ENCODE data around the gene C1QTNF5. TPM values are rescaled to one million over a fixed set of nuclear protein-coding genes. Genes with fewer than 3 reads are reported as not detected.
A peak's percentile ranks its signal among the peaks of the same experiment; 100 is the strongest.

Gene C1QTNF5
- total RNA-seq, 4 donors from 2014 or later, result 5.3 to 18.8 (median 10.3) TPM

DNA sequence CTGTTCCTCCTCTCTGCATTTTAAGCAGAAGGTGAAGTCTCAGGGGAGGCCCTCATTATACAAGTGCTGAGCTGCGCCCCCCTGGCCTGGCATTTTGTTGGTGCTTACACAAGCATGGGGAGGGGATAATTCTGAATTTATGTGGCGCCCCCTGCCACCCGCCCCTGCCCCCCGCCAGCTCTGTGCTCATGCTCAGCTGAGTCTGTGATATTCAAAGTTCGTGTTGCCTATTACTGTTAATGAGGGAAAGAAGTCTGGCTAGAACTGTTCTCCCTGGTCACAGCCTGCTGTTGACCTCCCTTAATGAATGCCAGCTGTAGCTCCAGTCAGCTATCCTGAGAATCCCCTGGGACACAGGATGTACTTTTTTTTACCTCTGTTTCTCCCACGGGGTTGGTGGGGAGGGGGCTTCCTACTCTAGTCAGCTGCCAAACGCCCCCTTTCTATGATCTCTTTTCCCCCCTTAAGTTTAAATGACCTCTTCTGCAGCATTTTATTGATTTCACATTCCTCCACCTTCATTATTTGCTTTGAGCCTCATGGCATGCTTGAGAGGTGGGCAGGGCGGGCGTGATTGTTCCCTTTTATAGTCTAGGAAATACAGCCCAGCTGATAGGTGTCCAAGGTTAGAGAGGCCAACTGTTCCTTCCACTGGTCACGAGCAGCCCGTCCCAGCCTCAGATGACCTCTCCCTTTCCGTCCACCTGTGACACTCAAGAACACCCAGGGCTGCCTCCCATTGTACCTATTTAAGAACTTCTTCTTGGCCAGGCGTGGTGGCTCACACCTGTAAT lies 28.6 kb upstream of the C1QTNF5 start:
- Histone ChIP-seq H3K4me1 (peaks cover 54 to 98% (median 70%) of the 10 kb centered on the region in 3 donors), H3K27ac (peak overlapping the region; percentile 74 to 95 (median 88)), H3K36me3 (no peaks in the 10 kb centered on the region), H3K27me3 (peaks cover 0 to 25% (median 0%) of the 10 kb centered on the region in 4 donors), H3K9me3 (no peaks in the 10 kb centered on the region), H3K4me3 (peak overlapping the region in 2 of 4 donors; percentile 3 to 22)
- whole genome bisulfite sequencing, 2 donors, result 54 to 71% methylated on average over 7 to 11 of the region's 13 CpGs
- TF ChIP-seq, protein P1, sequence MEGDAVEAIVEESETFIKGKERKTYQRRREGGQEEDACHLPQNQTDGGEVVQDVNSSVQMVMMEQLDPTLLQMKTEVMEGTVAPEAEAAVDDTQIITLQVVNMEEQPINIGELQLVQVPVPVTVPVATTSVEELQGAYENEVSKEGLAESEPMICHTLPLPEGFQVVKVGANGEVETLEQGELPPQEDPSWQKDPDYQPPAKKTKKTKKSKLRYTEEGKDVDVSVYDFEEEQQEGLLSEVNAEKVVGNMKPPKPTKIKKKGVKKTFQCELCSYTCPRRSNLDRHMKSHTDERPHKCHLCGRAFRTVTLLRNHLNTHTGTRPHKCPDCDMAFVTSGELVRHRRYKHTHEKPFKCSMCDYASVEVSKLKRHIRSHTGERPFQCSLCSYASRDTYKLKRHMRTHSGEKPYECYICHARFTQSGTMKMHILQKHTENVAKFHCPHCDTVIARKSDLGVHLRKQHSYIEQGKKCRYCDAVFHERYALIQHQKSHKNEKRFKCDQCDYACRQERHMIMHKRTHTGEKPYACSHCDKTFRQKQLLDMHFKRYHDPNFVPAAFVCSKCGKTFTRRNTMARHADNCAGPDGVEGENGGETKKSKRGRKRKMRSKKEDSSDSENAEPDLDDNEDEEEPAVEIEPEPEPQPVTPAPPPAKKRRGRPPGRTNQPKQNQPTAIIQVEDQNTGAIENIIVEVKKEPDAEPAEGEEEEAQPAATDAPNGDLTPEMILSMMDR (IDR thresholded peaks at IDR 0.05), result no peak
- TF ChIP-seq POLR2A (IDR thresholded peaks at IDR 0.05), result no peak
- no peak for DNase-seq
- intact Hi-C loops (cut with DNase I), result no loop called here

DNA sequence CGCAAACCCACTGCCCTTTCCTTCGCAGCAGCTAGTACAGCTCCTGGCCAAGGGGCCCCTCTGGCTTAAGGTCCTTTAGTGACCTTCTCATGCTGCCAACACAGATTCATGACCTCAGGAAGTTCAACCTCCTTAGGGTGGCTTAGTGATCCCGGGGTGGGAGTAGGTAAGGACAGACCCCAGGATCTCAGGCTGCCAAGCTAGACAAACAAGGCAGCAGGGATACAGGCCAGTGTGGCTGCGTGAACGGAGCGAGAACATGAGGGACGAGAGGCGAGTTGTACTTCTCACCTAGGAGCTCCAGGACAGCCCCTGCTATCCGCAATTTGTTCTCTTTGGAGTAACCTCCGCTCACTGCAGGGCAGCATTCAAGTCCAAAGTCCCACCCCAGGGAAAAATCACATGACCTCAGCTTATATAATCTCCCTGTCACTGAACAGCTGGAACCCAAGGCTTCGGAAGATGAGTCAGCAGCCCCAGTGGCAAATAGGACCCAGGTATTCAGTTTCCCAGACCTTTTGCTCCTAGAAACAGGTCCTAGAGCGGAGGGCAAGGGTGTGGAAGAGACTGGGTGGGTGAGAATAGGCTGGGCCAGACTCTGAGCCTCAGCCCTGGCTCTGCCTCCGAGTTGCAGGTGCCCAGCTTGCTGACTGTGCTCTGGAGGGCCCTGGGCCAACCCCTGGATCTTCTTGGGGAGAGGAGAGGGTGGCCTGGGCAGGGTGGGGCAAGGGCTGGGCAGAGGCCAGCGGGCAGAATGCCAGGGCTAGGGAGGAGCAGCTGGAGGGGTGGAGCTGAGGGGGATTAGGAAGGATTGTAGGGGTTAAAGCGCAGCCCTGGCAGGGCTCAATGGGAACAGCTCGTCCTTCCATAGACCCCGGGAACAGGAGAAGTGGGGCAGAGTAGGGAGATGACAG lies 27.7 kb upstream of the C1QTNF5 start:
- DNase-seq, result no peak
- peak overlapping the region; percentile 74 to 95 (median 88) for H3K27ac ChIP-seq
- WGBS, 2 donors, result 15 to 53% methylated on average over 9 to 12 of the region's 17 CpGs
- no peak for TF ChIP-seq POLR2A (IDR thresholded peaks at IDR 0.05)
- TF ChIP-seq, protein P1 (IDR thresholded peaks at IDR 0.05), result no peak
- peaks cover 0 to 34% (median 0%) of the 10 kb centered on the region in 4 donors for H3K27me3 ChIP-seq
- H3K9me3 ChIP-seq, result no peaks in the 10 kb centered on the region
- intact Hi-C loops (cut with DNase I), result no loop called here
- no peaks in the 10 kb centered on the region for H3K36me3 ChIP-seq
- H3K4me1 ChIP-seq, result peaks cover 61 to 99% (median 72%) of the 10 kb centered on the region in 3 donors
- peak overlapping the region in 3 of 4 donors; percentile 3 to 22 (median 4) for H3K4me3 ChIP-seq

DNA sequence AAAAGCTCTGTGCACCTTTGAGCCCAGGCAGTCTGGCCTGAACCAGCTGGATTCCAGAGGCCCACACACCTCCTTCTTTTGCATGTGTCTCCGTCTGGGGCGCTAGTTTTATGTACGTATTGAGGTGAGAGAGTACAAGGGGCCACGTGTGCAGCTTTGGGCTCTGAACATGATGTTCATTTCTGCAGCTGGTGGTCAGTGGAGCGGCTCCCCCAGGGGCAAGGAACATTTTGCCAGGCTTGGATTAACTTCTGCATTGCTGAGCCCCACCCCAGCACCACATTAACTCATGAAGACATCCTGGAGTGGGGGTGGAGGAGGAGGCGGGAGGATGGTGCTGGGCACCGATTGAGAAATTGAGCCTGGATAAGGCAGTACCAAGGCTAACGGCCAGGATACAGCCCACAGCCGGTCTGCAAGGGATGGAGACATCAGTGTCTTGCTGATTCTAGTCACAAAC lies 27.0 kb upstream of the C1QTNF5 start:
- no peak for DNase-seq
- Histone ChIP-seq H3K36me3 (no peaks in the 10 kb centered on the region), H3K9me3 (no peaks in the 10 kb centered on the region), H3K27ac (peak overlapping the region; percentile 74 to 95 (median 88)), H3K4me3 (peak overlapping the region in 2 of 4 donors; percentile 4 to 22), H3K27me3 (peaks cover 0 to 41% (median 0%) of the 10 kb centered on the region in 4 donors), H3K4me1 (peaks cover 67 to 100% (median 78%) of the 10 kb centered on the region in 3 donors)
- 18 to 24% methylated on average over 4 to 7 of the region's 9 CpGs for WGBS, 2 donors
- TF ChIP-seq, protein P1 (IDR thresholded peaks at IDR 0.05), result peak in 3 of 6 experiments; percentile 10 to 29 (median 13)
- TF ChIP-seq POLR2A (IDR thresholded peaks at IDR 0.05), result no peak
- intact Hi-C loops (cut with DNase I), result no loop called here

DNA sequence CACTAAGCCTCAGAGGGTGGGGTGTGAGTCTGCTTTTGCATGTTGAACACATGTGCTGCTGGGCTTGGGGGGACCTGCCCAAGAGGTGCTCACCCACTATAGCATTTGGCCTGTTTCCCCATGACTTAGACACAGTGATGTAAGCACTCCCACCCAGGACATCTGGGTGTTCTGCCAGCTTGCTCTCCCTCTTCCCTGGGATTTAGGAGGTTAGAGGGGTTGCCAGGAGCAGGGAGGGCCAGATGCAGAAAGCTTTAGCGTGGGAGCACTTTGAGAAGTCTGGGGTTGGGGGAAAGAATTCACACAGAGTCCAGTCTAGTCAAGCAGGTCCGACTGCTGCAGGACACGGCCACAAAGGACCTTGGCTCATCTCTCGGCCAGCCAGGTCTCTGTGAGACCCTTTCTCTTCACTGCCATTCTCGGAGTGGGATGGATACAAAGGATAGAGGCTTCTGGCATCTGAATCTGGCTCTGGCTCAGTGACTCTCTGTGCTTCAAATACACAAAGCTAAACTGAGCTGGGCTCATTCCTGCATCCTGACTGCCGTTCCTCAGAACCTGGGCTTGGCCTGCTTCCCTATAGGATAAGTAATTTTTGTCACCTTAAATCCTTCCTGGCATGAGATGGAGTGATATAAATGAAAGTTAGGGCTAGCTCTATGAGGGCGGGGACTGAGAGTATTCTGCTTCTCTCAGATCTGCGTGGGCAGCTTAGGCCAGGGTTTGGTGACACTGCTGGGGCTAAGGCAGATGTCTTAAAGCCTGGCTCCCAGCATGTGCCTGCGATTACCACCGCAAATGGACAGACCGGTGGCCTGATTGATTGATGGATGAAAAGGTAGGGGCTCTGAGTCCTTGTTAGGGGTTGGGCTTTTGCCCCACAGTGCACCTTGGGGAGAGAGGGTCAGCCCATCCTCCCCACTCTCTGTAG lies 26.3 kb upstream of the C1QTNF5 start:
- peaks cover 0 to 41% (median 0%) of the 10 kb centered on the region in 4 donors for H3K27me3 ChIP-seq
- DNase-seq, result no peak
- H3K27ac ChIP-seq, result peak overlapping the region; percentile 74 to 95 (median 88)
- intact Hi-C loops (cut with DNase I), result no loop called here
- TF ChIP-seq POLR2A (IDR thresholded peaks at IDR 0.05), result no peak
- TF ChIP-seq, protein P1 (IDR thresholded peaks at IDR 0.05), result no peak
- WGBS, 2 donors, result 47 to 48% methylated on average over 4 to 11 of the region's 11 CpGs
- no peaks in the 10 kb centered on the region for H3K36me3 ChIP-seq
- H3K4me3 ChIP-seq, result no peak overlapping the region
- H3K9me3 ChIP-seq, result no peaks in the 10 kb centered on the region
- peaks cover 66 to 100% (median 82%) of the 10 kb centered on the region in 3 donors for H3K4me1 ChIP-seq
